22Rv1 (cell line): ENCODE data around the gene ZNF506.

Experiments
- ZFX ChIP-seq: fragments of 450-650 bp; IDR thresholded peaks from 2 replicates; pipeline ENCODE4 v1.6.1; 2017; ENCODE audit warnings: antibody characterized with exemption, borderline replicate concordance
- TF ChIP-seq, protein P1 (sequence below): fragments of 450-650 bp; IDR thresholded peaks from 2 replicates; pipeline ENCODE4 v1.5.1; 2017; ENCODE audit warnings: mild to moderate bottlenecking

- TF ChIP-seq, protein P1, sequence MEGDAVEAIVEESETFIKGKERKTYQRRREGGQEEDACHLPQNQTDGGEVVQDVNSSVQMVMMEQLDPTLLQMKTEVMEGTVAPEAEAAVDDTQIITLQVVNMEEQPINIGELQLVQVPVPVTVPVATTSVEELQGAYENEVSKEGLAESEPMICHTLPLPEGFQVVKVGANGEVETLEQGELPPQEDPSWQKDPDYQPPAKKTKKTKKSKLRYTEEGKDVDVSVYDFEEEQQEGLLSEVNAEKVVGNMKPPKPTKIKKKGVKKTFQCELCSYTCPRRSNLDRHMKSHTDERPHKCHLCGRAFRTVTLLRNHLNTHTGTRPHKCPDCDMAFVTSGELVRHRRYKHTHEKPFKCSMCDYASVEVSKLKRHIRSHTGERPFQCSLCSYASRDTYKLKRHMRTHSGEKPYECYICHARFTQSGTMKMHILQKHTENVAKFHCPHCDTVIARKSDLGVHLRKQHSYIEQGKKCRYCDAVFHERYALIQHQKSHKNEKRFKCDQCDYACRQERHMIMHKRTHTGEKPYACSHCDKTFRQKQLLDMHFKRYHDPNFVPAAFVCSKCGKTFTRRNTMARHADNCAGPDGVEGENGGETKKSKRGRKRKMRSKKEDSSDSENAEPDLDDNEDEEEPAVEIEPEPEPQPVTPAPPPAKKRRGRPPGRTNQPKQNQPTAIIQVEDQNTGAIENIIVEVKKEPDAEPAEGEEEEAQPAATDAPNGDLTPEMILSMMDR = no peak
- no peak for TF ChIP-seq ZFX
These were observed 71.4 kb downstream of the ZNF506 start for GRCh38 chr19:19749908-19750841.
